Activated naive CD8-positive, alpha-beta T cell treated with anti-CD3 and anti-CD28 coated beads, Interleukin-2, amount 10 ng/mL, durations not matched to agents 7 days and 5 days (primary cell): ENCODE results near the gene ZFC3H1. TPM values are rescaled to one million over a fixed set of nuclear protein-coding genes. Genes with fewer than 3 reads are reported as not detected.
A peak's percentile ranks its signal among the peaks of the same experiment; 100 is the strongest.
"Not testable (repeated sequence)": the region's sequence is repeated elsewhere in the genome, so short reads cannot be mapped to it uniquely, and the experiment has no call there.

Experiments used
- ATAC-seq: fragments of 150-1000 bp; cut with Tn5 transposase; one replicate; pipeline ENCODE4 v1.10.0; 2021; ENCODE audit warnings: low read depth, moderate library complexity
- POLR2A ChIA-PET: fragments of 350-600 bp; sonication (Branson Sonifier 250); formaldehyde crosslinking; loops from one replicate; lab custom pipeline; 2021; ENCODE audit warnings: antibody characterized with exemption; lab: Charles Lee
- DNase-seq: peaks from one replicate; pipeline ENCODE4 v3.0.0; 2021
- H3K27ac Mint-ChIP-seq: one replicate; pipeline ENCODE4 v1.8.0; 2022; ENCODE audit warnings: mild to moderate bottlenecking, mixed read lengths
- H3K27me3 Mint-ChIP-seq: one replicate; pipeline ENCODE4 v1.8.0; 2022; ENCODE audit warnings: mild to moderate bottlenecking, moderate library complexity, mixed read lengths
- H3K36me3 Mint-ChIP-seq: one replicate; pipeline ENCODE4 v1.8.0; 2021; ENCODE audit warnings: mild to moderate bottlenecking, mixed read lengths
- H3K4me1 Mint-ChIP-seq: one replicate; pipeline ENCODE4 v1.8.0; 2021; ENCODE audit warnings: mixed read lengths
- H3K4me3 Mint-ChIP-seq: one replicate; pipeline ENCODE4 v1.8.0; 2022; ENCODE audit warnings: mild to moderate bottlenecking, moderate library complexity, mixed read lengths
- H3K9me3 Mint-ChIP-seq: one replicate; pipeline ENCODE4 v1.8.0; 2021; ENCODE audit warnings: mixed read lengths
- total RNA-seq, 2 experiments: library from RNA; stranded (reverse); gene quantifications; one replicate each; pipeline ENCODE4 v1.2.3, GENCODE V29; 2021

The ZFC3H1 gene
- total RNA-seq, 2 experiments from 2014 or later = 70.2 to 78.3 TPM

DNA sequence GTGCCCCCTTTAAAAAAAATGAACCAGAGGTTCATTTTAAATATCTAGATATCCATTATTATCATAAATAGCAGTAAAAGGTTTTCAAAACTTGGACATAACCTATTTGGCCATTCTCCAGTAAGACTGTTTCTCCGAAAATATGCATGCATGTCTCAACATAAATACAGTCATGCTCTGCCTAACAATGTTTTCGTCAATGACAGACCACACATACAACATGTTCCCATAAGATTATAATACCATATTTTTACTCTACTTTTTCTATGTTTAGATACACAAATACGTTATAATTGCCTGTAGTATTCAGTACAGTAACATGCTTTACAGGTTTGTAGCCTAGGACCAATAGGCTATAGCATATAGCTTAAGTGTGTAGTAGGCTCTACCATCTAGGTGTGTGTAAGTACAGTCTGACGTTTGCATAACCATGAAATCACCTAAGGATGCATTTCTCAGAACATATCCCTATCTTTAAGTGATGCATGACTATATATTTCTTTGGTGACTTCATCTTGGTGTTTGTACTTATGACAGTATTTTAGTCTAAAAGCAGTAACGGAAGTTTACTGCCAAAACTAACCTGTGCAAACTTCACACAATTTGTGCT, 25.4 kb upstream of the ZFC3H1 start:
- no peak for ATAC-seq
- Mint-ChIP-seq H3K9me3 (no peaks in the 10 kb centered on the region), H3K4me1 (peaks cover 20% of the 10 kb centered on the region)

DNA sequence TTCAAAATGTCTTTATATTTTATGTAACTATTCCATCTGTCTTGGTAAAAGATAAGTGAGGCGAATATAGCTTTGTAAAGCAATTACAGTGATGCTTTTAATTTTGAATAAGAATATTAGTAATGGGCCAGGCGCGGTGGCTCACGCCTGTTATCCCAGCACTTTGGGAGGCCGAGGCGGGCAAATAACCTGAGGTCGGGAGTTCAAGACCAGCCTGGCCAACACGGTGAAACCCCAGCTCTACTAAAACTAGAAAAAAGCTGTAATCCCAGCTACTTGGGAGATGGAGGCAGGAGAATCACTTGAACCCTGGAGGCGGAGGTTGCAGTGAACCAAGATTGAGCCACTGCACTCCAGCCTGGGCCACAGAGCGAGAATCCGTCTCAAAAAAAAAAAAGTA, 23.5 kb upstream of the ZFC3H1 start:
- not testable (repeated sequence) for H3K36me3 Mint-ChIP-seq, ATAC-seq, H3K27ac Mint-ChIP-seq, DNase-seq, H3K9me3 Mint-ChIP-seq, H3K27me3 Mint-ChIP-seq
- Mint-ChIP-seq H3K4me1 (peaks cover 20% of the 10 kb centered on the region), H3K4me3 (peak overlapping the region; percentile 98)
- POLR2A ChIA-PET = interaction anchor here (1.7 to 5.5 kb wide), 3 partner anchors 21 to 67 kb away, joined by 11 to 127 read pairs (median 13); partner anchors contain the start of genes RAB21, THAP2 and ZFC3H1

More for the DNA sequence above, 25.4 kb upstream of the ZFC3H1 start:
- Mint-ChIP-seq H3K27me3 (no peaks in the 10 kb centered on the region), H3K4me3 (no peak overlapping the region), H3K36me3 (peaks cover 11% of the 10 kb centered on the region), H3K27ac (no peak overlapping the region)
- no peak for DNase-seq
- POLR2A ChIA-PET = interaction anchor here (5.5 kb wide), 1 partner anchor 26 kb away, joined by 127 read pairs; the partner anchor contains the start of genes THAP2 and ZFC3H1

DNA sequence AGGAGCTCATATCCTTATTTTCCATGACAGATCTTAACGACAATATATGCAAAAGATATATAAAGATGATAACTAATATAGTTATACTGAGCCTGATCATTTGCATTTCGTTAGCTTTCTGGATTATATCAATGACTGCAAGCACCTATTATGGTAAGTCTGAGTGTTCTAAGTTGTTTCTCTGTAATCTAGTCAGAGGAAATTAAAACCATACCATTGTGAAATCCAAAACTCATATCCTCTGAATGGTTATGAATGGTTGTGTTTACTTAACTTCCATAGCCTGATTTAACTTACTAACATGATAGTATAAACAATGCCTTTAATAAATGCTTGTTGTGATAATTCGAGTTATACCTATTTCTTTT, 23.0 kb upstream of the ZFC3H1 start:
- peaks cover 18% of the 10 kb centered on the region for H3K4me1 Mint-ChIP-seq
- POLR2A ChIA-PET = interaction anchor here (0.6 to 5.5 kb wide), 8 partner anchors 21 to 1164 kb away, joined by 3 to 127 read pairs (median 3); partner anchors contain the start of genes RAB21, THAP2 and ZFC3H1
- no peak for ATAC-seq
- H3K36me3 Mint-ChIP-seq = peaks cover 2% of the 10 kb centered on the region
- H3K27ac Mint-ChIP-seq = peak overlapping the region; percentile 98
- H3K9me3 Mint-ChIP-seq = no peaks in the 10 kb centered on the region
- no peaks in the 10 kb centered on the region for H3K27me3 Mint-ChIP-seq
- no peak for DNase-seq
- H3K4me3 Mint-ChIP-seq = peak overlapping the region; percentile 98

DNA sequence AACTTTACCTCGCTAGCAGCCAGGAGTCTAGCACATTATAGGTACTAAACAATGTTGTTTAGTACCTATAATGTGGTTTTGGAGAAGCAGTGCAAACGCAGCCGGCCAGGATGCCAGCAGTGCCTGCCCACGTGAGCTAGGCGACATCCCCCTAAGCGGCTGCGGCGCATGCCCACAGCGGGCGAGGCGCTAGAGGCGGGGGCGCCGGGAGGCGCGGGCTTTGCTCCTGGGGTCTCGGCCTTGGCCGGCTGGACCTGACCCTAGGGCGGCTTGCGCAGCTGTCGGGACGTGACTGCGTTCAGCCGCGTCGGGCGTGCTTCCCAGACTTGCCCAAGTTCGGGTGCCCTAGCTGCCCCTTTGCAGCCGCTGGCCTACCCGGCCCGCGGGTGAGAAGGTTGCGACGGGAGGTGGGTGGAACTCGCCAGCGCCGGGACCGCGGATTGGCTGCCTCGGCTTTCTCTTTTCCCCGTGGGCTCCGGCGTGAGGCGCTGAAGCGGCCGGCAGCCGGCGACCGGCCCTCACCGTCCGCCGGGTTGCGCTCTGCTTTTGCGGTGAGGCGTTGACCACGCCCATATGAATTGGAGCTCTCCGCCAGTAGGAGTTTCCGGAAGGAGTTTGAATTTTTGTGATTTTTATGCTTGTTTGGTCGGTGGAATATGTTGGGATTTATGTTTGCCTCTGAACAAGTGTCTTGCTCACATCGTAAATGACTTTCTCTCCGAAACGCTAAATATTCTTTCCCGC, 22.4 kb upstream of the ZFC3H1 start, which contains the start of gene TMEM19:
Gene TMEM19 (plus strand): TSS at position 169 of the 744 bp plus-strand sequence. CDS start 599 bp downstream, outside the sequence.
- Mint-ChIP-seq H3K36me3 (peaks cover 2% of the 10 kb centered on the region), H3K27me3 (no peaks in the 10 kb centered on the region), H3K4me1 (peaks cover 18% of the 10 kb centered on the region), H3K4me3 (peak within 1 kb of the TSS; percentile 98), H3K9me3 (no peaks in the 10 kb centered on the region), H3K27ac (peak within 1 kb of the TSS; percentile 98)
- ATAC-seq = peak; percentile 95
- POLR2A ChIA-PET = interaction anchor here (0.6 to 5.5 kb wide), 9 partner anchors 20 to 1164 kb away, joined by 3 to 127 read pairs (median 3); partner anchors contain the start of genes RAB21, TBC1D15, THAP2 and ZFC3H1
- DNase-seq = peak; percentile 87

DNA sequence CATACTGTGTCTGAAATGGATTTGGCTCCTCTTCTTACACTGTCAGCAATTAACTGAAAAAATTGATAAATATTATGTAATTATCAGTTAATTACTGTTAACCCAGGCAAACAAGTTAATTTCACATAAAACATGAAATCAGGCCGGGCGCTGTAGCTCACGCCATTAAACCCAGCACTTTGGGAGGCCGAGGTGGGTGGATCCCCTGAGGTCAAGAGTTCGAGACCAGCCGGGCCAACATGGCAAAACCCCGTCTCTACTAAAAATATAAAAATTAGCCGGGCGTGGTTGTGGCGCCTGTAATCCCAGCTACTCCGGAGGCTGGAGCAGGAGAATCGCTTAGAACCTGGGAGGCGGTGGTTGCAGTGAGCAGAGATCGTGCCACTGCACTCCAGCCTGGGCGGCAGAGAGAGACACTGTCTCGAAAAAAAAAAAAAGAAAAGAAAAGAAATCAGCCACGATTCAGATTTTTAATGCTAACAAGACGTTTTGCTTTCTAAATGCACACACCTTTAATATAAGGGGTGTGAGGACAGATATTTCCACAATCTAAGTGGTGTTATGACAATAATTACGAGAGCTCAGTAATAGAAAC, 21.8 kb upstream of the ZFC3H1 start:
- Mint-ChIP-seq H3K4me1 (peaks cover 18% of the 10 kb centered on the region), H3K27me3 (no peaks in the 10 kb centered on the region), H3K4me3 (peak overlapping the region; percentile 98), H3K36me3 (peaks cover 2% of the 10 kb centered on the region), H3K27ac (peak overlapping the region; percentile 98), H3K9me3 (no peaks in the 10 kb centered on the region)
- POLR2A ChIA-PET = interaction anchor here (0.6 to 5.5 kb wide), 8 partner anchors 20 to 155 kb away, joined by 3 to 127 read pairs (median 4); partner anchors contain the start of genes RAB21, TBC1D15, THAP2 and ZFC3H1
- ATAC-seq (no peak), DNase-seq (no peak)

DNA sequence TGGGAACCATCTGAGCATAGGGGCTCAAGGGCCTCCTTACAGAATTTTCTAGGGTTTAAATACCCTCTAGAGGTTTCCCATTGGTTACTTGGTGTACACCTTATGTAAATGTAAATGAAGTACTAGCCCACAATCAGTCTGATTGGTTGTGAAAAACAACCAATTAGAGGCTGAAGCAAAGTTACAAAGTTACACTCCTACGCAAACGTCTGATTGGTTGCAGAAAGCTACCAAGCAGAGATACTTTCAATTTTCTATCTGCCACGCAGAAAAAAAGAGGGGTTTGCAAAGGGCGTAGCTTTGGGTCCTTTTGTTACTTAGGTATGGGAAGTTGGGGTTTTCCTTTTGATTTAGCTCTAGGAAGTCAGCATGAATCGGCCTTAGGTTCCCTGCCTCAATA, 20.4 kb upstream of the ZFC3H1 start:
- H3K27me3 Mint-ChIP-seq = no peaks in the 10 kb centered on the region
- H3K4me3 Mint-ChIP-seq = peak overlapping the region; percentile 58
- DNase-seq = no peak
- peak; percentile 6 for ATAC-seq
- POLR2A ChIA-PET = interaction anchor here (1.0 to 5.5 kb wide), 2 partner anchors 21 to 78 kb away, joined by 3 to 127 read pairs; partner anchors contain the start of genes THAP2 and ZFC3H1
- no peaks in the 10 kb centered on the region for H3K9me3 Mint-ChIP-seq
- H3K4me1 Mint-ChIP-seq = peaks cover 15% of the 10 kb centered on the region
- H3K36me3 Mint-ChIP-seq = peaks cover 2% of the 10 kb centered on the region
- peak overlapping the region; percentile 63 for H3K27ac Mint-ChIP-seq

DNA sequence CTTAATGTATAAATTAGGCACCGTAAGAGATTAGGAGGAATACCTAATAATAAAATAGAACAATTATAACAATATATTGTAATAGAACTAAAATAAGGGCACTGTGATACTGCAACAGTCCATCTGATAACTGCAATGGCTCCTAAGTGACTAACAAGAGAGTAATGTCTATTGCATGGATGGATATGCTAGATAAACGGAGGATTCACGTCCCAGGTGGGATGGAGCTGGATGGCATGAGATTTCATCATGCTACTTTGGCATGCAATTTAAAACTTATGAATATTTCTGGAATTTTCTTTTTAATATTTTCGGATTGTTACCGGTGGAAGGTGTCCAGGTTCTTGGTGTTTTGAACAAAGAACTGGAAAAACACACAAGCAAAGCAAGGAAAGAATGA, 20.0 kb upstream of the ZFC3H1 start:
- no peaks in the 10 kb centered on the region for H3K27me3 Mint-ChIP-seq
- no peaks in the 10 kb centered on the region for H3K9me3 Mint-ChIP-seq

DNA sequence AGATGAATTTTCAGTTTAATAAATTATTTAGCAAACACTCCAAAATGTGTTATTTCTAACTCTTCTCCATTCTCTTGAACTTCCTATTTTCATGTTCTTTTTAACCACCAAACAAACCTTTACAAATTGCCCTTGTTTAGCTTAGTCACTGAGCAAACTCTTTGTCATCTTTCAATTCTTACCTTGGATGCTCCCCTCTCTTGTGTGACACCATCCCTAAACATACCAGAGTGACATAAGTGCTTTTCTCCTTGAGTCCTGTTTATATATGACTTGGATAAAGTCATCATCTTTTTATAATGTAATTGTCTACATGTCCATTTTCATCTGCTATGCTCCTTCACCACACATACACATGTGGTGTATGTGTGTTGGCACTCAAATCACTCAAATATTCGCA, 18.8 kb upstream of the ZFC3H1 start:
- Mint-ChIP-seq H3K4me3 (no peak overlapping the region), H3K27ac (no peak overlapping the region), H3K36me3 (no peaks in the 10 kb centered on the region), H3K4me1 (peaks cover 5% of the 10 kb centered on the region), H3K9me3 (no peaks in the 10 kb centered on the region), H3K27me3 (no peaks in the 10 kb centered on the region)
- POLR2A ChIA-PET = no interaction called here
- ATAC-seq (no peak), DNase-seq (no peak)

More for the DNA sequence above, 20.0 kb upstream of the ZFC3H1 start:
- no peak overlapping the region for H3K27ac Mint-ChIP-seq
- H3K4me1 Mint-ChIP-seq = peaks cover 15% of the 10 kb centered on the region
- DNase-seq (no peak), ATAC-seq (no peak)
- POLR2A ChIA-PET = interaction anchor here (5.5 kb wide), 1 partner anchor 21 kb away, joined by 127 read pairs; the partner anchor contains the start of genes THAP2 and ZFC3H1
- no peak overlapping the region for H3K4me3 Mint-ChIP-seq
- peaks cover 2% of the 10 kb centered on the region for H3K36me3 Mint-ChIP-seq

DNA sequence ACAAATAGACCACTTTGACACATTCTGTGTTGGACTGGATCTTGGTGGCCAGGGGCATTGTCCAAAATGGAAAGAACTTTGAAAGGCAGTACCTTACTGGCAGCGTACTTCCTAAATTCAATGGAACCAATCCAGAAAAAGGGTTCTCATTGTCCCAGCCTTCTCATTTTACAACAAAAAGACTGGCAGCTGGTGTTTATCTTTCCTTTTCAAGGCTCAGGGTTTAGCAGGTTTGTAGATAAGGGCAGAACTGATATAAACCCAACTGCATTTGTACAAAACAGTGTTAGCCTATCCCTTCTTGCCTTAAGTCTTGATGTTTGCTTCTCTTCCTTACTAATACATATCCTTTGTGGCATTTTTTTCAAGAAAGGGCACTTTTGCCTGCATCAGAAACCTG, 8.2 kb upstream of the ZFC3H1 start:
- no peak for DNase-seq
- no peaks in the 10 kb centered on the region for H3K9me3 Mint-ChIP-seq
- peaks cover 6% of the 10 kb centered on the region for H3K36me3 Mint-ChIP-seq
- H3K27me3 Mint-ChIP-seq = no peaks in the 10 kb centered on the region
- H3K27ac Mint-ChIP-seq = no peak overlapping the region
- POLR2A ChIA-PET = no interaction called here
- peaks cover 8% of the 10 kb centered on the region for H3K4me1 Mint-ChIP-seq
- no peak overlapping the region for H3K4me3 Mint-ChIP-seq
- ATAC-seq = no peak

DNA sequence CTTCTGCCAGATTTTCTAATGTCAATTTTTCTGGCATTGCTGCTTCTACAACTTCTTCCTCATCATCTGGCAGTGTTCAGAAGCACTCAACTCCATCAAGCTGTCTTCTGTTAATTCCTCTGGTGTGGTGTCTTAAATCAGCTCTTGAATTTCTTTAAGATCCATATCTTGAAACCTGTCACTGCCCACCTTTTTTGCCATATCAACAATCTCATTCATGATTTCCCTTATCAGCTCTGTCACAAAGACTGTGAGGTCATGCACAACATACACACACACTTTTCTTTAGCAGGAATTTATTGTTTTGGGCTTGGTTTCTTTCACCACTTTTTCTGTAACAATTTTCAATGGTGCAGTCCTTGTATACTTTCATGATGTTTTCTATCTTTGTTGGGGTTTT, 7.7 kb upstream of the ZFC3H1 start:
- Mint-ChIP-seq H3K27ac (no peak overlapping the region), H3K36me3 (peaks cover 6% of the 10 kb centered on the region), H3K27me3 (no peaks in the 10 kb centered on the region), H3K9me3 (no peaks in the 10 kb centered on the region), H3K4me1 (peaks cover 8% of the 10 kb centered on the region), H3K4me3 (no peak overlapping the region)
- DNase-seq (no peak), ATAC-seq (no peak)
- POLR2A ChIA-PET = no interaction called here

DNA sequence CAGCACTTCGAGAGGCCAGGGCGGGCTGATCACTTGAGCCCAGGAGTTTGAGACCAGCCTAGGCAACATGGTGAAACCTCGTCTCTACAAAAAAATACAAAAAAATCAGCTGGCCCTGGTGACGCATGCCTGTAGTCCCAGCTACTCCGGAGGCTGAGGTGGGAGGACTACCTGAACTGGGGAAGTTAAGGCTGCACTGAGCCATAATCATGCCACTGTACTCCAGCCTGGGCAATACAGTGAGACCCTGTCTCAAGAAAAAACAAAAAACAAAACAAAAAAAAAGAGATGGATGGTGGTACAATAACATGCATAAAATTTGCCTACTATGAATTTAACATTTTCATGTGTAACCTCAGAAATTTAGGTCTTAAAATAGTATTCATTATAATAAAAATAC, 2.6 kb upstream of the ZFC3H1 start:
- Mint-ChIP-seq H3K4me1 (peaks cover 20% of the 10 kb centered on the region), H3K27ac (no peak overlapping the region), H3K27me3 (no peaks in the 10 kb centered on the region), H3K9me3 (no peaks in the 10 kb centered on the region), H3K36me3 (peaks cover 8% of the 10 kb centered on the region), H3K4me3 (no peak overlapping the region)
- no peak for ATAC-seq
- POLR2A ChIA-PET = interaction anchor here (1.7 kb wide), 1 partner anchor 20 kb away, joined by 11 read pairs; the partner anchor contains the start of gene TMEM19
- no peak for DNase-seq

DNA sequence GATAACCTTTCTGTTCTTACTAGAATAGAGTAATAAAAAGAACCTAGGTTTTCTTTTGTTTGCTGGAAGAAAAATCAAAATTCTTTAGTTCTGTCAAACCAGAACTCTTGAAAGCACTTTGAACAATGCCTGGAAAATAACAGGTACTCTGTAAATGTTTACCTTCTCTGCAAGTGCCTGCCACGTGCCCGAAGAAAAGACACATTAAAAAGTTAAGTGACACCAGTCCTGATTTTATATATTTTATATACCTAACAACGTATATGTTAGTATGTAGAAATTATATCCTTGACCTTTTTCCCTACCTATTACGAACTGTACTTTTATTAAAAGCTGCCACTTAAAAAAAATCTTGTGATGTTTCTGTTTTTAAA, 1.4 kb upstream of the ZFC3H1 start:
- peak overlapping the region; percentile 100 for H3K27ac Mint-ChIP-seq
- POLR2A ChIA-PET = interaction anchor here (1.0 to 4.5 kb wide), 6 partner anchors 12 to 175 kb away, joined by 3 to 127 read pairs (median 10); partner anchors contain the start of genes RAB21, TBC1D15 and TMEM19
- peak overlapping the region; percentile 100 for H3K4me3 Mint-ChIP-seq
- ATAC-seq (no peak), DNase-seq (no peak)
- no peaks in the 10 kb centered on the region for H3K9me3 Mint-ChIP-seq
- H3K36me3 Mint-ChIP-seq = peaks cover 8% of the 10 kb centered on the region
- no peaks in the 10 kb centered on the region for H3K27me3 Mint-ChIP-seq
- peaks cover 21% of the 10 kb centered on the region for H3K4me1 Mint-ChIP-seq
